GM19240 (cell line): Measurements from ENCODE around the gene VSTM2B.

ENCODE experiments used
- DNase-seq: peaks from one replicate; pipeline ENCODE4 v3.0.0; 2011; ENCODE audit warnings: low spot score; ENCODE audit not compliant: insufficient read length

VSTM2B gene

DNA sequence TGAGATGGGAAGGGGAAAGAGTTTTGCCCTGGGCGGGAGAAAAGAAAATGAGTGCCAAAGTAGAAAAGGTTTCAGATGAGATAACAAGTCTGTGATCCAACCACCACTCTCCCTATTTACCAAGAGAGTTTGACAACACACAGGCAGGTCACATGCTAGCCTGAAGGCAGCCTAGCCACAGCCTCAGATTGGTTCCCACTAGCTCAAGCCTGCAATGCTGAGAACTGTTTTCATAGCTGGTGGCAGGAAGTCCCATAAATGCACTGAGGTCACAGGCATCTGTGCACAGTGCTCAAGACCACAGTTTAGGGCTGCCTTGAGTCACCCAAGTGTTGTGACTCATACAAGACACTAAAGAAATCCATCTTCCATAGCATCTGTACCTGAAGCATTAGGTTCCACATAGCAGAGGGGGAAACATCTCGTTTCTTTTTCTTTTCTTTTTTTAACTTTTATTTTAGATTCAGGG, 61.8 kb downstream of the VSTM2B start:
- no peak for DNase-seq

DNA sequence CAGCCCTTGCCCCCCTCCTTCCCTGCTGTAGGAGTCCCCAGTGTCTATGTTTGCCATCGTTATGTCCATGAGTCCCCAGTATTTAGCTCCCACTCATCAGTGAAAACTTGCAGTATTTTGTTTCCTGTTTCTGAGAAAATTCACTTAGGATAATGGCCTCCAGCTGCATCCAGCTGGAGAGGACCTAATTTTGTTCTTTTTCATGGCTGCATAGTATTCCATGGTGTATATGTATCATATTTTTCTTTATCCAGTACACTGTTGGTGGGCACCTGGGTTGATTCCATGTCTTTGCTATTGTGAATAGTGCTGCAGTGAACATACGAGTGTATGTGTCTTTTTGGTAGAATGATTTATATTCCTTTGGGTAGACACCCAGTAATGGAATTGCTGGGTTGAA, 62.3 kb downstream of the VSTM2B start:
- no peak for DNase-seq

DNA sequence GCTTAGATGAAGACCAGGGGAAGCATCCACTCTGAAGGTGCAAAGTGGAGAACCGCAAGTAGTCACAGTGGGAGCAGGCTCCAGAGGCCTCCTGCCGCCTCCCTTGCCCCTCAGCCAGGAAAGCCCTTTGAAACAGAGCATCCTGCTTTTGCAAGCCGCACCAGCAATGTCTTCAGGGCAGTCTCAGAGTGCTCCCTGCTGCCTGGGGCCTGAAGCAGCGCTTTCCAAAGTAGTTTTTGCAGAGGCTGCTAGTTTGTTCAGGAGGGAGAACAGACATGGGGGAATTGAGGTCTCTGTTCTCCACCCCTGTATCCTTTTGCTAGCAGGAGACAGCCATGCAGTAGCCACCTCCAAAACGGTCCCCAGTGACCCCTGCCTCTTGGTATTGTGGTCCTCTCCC, 64.5 kb downstream of the VSTM2B start:
- DNase-seq: no peak

DNA sequence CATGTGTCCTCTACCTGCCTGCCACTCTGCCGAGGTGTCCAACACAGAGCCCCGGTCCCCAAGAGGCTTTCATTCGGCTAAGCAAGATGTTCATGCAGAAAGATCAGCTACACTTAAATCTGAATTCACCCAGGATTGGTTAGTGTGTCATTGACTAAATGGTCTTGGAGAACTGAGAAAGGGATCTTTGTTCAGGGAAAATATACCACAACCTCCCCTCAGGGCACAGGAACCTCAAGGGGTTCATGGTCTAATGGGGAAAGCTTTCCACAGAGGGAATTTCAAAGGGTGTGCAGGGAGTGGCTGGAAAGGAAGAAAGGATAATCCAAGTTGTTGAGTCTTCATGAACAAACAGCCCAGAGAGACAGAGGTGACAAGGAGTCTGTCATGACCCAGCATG, 65.9 kb downstream of the VSTM2B start:
- DNase-seq: no peak

DNA sequence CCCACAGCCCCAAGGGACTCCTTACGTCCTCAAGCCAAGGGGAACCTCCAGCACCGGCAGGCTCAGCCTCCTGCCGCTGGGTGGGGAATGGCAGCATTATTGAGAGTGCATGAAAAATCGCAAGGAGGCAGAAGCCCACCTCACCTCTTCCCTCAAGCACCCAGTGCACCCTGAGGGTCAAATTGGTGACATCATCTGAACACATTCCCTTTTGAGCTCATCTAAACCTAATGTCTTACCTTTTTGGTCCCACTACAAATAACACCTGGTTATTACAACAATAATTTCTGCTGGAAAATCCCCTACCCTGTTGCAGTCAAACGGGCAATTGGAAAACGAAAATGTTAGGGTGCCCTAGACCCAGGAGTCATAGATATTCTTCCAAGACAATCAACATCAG, 68.1 kb downstream of the VSTM2B start:
- no peak for DNase-seq

DNA sequence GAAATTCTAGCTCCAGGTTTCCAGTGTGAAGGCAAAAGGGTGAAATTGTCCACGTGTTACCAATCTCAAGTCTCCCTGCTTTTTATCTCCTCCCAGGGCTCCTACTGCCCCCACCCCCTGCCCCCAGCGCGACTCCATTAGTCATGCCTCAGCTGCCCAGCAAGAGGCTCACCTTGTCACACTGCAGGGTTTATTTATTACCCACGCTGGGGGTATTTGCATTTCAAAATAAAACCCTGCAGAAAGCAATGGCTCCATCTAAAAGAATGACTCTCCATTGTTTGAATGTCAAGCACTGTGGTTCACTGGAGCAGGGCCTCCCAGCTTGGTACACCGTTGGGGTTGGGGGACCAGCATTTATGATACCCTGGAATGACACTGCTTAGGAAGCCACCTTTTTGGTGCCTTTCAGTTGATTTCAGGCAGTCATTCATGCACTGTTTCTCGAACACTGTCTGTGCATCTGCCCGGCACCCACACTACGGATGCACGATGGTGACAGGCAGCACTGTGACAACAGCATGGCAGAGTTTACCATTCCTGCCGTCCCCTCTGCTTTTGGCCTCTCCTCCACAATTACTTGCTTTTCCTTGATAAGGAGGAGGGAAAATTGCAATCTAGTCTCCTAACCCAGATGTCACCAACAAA, 70.4 kb downstream of the VSTM2B start:
- no peak for DNase-seq

DNA sequence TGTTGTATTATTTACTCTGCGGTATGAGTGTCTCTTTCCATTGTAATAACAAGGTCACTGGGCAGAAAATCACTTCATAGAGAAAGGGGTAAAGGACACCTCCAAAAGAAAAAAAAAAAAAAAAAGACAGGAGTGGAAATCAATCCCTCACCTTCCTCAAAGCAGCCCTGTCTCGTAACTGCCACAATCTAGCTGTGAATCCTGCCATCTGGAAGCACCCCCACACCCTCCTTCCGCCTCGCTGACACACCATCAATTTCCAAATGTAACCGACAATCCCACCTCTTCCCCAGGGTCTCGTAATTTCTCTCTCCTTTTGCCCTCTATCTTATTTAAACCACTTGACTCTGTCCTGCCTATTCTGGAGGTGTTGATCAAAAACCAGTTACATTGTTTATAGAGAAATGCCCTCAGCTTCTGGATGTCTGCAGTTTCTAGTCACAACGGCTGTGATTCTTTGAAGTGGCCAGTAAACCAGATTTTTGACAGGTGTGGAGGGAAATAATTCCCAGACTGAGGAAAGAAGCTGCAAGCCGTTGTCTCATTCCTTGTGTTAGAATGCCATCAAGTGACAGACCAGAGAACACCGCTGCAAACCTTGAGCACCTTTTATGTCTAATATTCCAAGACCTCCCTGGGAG, 71.2 kb downstream of the VSTM2B start:
- no peak for DNase-seq

DNA sequence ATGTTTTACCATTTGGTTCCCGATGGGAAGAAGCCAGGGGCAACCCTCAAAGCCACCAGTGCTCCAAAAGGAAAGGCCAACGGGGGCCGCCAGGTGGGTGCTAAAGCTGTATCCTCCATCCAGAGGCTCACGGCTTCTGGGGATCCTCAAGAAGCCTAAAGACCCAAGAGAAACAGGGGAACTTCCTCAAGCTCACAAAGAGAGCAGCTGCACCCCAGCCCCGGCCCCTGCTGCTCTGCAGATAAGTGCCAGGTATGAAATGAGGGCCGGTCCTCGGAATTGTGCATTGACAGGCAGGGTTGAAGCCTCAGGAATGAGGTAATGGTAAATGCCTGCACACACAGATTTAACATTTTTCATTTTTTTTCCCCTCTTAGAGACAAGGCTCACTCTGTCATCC, 72.2 kb downstream of the VSTM2B start:
- no peak for DNase-seq

DNA sequence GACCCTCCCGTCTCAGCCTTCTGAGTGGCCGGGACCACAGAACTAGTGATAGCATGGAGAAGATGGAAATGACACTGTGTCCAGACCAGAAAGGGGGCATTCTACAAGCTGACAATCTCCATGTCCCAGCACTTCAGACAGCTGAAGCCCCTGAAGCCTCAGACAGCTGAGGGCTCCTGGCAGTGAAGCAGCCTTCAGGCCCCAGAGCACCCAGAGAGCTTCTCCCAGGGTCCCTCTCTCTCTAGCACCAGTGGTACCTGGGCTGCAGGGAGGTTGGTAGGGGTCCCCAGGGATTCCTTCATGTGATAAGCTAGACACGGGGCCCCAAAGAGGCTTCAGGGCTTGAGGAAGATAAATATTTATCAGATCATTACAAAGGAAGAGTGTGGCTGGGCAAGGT, 72.7 kb downstream of the VSTM2B start:
- no peak for DNase-seq

DNA sequence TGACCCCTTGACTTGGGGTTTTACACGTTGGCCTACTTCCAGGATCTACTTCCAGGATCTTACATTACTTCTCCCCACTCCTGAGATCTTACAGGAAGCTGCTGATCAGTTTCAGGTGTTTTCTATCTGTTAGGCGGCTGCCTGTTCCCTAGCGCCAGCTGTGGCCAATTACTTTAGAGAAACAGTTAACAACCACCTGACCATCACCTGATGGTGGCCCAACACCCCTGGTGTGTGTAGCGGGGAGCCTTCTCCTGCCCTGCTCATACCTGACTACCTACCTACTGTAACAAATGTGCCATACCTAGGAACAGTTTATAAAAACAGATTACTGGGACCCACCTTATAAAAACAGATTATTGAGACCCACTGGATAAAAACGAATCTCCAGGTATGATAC, 77.5 kb downstream of the VSTM2B start:
- DNase-seq: no peak

DNA sequence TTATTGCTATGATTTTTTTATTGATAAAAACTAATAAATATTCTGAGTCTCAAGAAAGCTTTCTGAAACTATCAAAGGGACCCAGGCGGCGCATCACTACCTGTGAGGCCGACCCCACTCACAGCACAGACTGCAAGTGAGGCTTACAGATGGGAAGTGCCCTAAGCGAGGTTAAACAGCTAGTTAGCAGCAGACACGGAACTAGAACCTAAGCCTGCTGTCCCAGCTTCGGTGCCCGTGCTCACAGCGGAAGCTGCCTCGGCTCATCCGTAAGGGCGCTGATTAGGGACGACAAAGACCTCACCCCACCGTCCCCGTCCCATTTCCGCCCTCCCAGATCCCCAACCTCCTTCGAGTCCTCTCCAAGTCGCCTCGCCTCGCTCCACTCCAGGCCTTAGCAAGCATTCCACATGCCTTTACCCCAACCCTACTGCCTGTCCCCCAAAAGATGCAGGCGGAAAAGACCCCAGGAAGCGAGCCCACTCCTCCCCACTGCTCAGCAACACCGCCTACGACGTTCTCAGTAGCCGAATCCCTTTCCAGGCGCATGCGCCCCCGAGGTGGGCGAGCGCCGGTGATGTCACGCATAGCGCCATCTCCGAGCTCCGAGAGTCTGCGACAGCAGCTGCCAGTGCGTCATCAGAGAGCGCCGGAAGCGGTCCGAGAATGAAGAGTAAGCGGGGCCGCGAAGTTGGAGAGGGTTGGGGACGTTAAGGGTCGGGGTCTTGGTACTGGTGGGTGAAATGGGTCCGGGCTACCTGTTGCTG, 80.0 kb downstream of the VSTM2B start, which contains the start of gene POP4:
Gene POP4 (plus strand): TSS at position 631 of the 767 bp plus-strand sequence. CDS start 36 bp downstream, at position 667.
- peak; percentile 99 for DNase-seq

DNA sequence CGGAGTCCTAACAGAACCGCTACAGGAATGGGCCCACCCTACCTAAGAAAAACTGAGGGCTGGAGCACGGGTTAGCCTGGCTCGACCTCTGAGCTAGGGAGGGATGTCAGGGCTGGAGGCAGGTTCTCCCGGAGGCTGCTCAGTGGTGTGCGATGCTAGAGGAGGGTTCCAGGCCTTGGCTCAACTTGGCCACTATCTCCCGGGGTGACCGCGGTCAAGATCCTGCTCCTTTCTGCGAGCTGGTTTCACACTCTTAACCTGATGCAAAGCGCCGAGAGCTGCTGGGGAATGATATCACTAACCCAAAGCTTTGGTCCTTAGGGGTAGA, 80.6 kb downstream of the VSTM2B start:
- DNase-seq: no peak

DNA sequence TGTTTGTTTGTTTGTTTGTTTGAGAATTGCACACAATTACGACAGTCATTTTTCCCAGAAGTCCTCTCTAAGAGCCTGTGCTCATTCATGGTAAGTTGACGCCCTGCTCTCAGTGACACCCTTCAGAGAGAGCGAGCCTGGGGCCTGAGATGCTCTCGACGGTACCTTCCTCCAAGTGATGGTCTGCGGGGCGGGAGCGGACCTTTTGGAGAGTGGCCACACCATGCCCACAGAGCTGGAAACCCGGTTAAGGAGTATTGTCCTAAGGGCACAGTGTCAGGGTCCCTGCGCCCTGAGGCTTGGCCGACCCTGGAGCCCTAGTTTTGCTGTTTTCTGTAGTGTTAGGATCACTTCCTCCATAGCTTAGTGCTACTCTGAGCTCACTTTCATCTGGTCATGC, 83.8 kb downstream of the VSTM2B start:
- DNase-seq: no peak

DNA sequence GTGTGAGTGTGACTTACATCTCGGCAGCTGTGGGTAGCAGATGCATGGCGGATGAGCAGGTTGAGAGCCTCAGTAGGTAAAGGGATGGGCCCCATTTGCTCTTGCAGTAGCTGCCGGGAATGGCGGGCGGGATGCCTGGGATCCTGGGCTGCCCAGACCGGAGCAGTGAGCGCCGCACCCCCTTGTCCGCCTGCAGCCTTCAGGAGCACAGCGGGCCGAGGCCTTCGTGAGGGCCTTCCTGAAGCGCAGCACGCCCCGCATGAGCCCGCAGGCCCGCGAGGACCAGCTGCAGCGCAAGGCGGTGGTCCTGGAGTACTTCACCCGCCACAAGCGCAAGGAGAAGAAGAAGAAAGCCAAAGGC, 84.4 kb downstream of the VSTM2B start:
- DNase-seq: no peak

DNA sequence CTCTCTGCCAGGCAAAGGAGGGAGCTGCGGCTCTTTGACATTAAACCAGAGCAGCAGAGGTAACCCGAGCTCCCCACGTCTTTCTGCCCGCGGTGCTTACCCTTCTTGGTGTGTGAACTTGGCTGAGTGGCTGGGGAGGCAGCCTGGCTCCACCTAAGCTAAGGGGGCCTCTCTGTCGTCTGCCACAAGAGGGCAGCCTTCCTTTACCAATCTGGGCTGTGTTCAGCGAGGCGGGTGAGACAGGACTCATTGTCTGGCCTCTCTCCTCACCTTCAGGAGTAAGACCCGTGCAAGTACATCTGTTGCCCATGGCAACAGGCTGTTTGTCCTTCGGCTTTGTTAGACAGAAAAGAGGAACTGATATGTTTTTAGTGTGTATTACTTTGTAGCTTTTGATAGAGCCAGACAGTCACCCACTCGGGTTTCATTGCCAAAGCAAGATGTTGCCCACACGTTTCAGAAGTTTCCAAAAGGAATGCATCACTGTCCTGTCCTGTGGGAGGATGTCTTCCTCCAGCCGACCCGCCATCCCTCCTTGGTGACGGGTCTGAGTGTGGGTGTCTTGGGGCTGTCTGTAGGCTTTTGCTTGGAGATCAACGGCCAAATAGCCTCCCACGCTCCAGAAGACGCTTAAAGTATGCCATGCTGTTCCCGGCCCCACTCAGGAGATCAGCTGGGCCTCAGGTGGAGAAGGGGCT, 84.9 kb downstream of the VSTM2B start:
- peak; percentile 86 for DNase-seq

DNA sequence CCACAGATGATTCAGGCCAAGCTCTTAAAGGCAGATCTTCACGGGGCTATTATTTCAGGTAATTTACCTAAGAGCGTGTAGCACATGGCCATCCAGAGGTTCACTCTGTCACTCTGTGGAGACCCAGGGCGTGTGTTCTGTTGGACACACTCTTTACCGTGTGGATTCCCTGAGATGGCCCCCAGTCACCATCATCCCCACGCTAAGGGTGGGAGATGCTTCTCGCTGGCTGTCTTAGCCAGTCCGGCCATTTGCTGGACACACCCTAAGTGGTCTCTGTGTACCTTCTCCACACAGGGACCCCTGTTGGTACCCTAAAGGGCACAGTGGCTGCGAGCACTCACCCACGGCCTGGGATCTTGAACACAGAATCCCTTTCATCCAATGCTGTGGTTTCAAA, 86.3 kb downstream of the VSTM2B start:
- no peak for DNase-seq

DNA sequence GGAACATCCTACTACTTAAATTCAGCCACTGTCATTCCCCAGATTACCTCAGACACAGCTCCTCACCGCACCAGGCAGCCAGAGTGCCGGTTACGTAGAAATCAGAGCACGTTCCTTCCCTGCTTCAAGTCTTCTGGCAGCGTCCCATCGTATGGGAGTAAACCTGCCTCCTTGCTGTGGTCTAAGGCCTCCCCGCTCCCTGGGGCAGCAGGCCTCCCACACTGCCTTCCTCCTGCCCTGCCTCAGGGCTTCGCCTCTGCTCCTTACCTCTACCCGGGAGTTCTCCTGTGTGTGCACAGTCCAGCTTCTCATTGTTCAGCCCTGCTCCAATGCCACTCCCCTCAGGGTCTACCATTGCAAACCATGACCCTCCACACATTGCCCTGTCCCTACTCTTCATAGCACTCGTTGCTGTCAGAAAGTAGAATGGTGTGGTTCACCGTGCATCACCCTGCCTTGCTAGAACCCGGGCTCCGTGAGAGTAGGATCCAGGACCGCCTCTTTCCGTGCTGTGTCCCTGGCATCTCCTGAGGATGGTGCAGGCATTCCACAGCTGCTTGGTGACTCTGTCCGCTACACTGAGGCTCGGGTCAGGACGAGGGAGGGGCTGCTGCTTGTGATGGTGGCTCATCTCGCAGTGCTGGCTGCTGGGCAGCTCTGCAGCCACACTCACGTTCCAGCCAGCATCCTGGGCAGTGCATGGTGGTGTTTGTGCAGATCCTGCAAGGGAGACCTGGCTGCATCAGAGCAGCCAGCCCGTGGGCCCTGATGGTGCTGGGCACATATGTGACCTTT, 87.2 kb downstream of the VSTM2B start:
- DNase-seq: no peak

DNA sequence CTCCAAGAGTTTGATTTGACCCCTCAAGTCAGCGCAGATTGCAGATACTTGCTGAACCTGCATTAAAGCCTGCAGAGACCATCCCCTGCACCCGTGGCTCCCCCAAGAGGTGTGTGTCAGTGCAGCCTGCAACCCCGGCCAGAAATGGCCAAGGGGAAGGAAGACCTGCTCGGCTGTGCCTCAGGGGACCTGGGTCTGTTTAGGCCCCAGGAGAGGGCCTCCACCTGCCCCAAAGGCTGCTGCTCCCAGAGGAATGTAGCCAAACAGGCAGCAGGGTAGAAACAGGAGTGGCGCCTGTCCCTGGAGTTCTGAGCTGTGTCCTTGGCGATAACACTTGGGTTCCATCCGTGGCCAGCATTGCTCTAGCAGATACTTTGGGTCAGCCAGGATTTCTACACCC, 88.3 kb downstream of the VSTM2B start:
- no peak for DNase-seq
